Esophagus muscularis mucosa (tissue), 3 donors: ENCODE measurements around the gene DNASE1L2.

Source experiments
- CTCF ChIP-seq, 3 experiments: fragments of 200-600 bp in 2 of 3; fragments of 450-650 bp in 1 of 3; sonication (generic) in 2 of 3; IDR thresholded peaks; one replicate each; pipeline ENCODE4 v1.5.1; 2017 to 2019; ENCODE audit warnings: antibody characterized with exemption in 3 of 3, mild to moderate bottlenecking in 2 of 3, moderate library complexity in 1 of 3
- POLR2A ChIP-seq: fragments of 450-650 bp; IDR thresholded peaks from one replicate; pipeline ENCODE4 v1.6.1; 2017; ENCODE audit warnings: antibody characterized with exemption, moderate library complexity, mild to moderate bottlenecking, low read depth
- POLR2AphosphoS5 ChIP-seq, 2 donors: sonication (generic); formaldehyde crosslinking; IDR thresholded peaks; one replicate each; pipeline ENCODE4 v1.6.1; 2017; ENCODE audit warnings: antibody characterized with exemption in 2 of 2

- TF ChIP-seq CTCF (IDR thresholded peaks at IDR 0.05) = no peak
- TF ChIP-seq POLR2A = no peak
- TF ChIP-seq POLR2AphosphoS5 (IDR thresholded peaks at IDR 0.05) = no peak
Measured at GRCh38 chr16:2280981-2281542, 44.8 kb downstream of the DNASE1L2 start.
